GM10266 (cell line): ENCODE measurements around the gene AQP7.

Experiments
- DNase-seq: peaks from one replicate; pipeline ENCODE4 v3.0.0; 2012; ENCODE audit errors: extremely low spot score
- CTCF ChIP-seq: IDR thresholded peaks from 2 replicates; pipeline ENCODE4 v1.5.1; 2012; ENCODE audit warnings: mild to moderate bottlenecking, low read depth; ENCODE audit not compliant: control insufficient read depth, insufficient read depth; ENCODE audit errors: missing control alignments

Gene AQP7

GRCh38 chr9:33438926-33439680 is 36.7 kb upstream of the AQP7 start:
- TF ChIP-seq CTCF, result no peak
- no peak for DNase-seq

DNA sequence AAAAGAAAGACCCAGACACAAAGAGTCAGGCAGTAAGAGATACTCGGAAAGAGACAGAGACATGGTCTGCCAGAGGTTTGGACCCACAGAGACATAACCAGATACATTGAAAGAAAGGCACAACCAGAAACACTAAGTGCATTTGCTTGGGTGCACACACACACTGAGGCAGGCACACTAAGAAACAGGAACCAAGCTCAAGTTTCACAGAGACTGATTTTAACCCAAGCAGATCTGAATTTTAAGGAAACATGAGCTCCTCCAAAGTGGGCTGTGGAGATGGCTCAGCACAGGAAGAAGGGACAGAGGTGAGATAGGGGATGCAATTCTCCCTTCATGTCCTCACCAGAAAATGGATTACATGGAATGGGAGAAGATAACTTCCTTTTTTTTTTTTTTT is 35.5 kb upstream of the AQP7 start:
- no peak for TF ChIP-seq CTCF
- no peak for DNase-seq

- TF ChIP-seq CTCF, result no peak
- DNase-seq, result no peak
Measured at GRCh38 chr9:33437205-33437604, 34.8 kb upstream of the AQP7 start.

DNA sequence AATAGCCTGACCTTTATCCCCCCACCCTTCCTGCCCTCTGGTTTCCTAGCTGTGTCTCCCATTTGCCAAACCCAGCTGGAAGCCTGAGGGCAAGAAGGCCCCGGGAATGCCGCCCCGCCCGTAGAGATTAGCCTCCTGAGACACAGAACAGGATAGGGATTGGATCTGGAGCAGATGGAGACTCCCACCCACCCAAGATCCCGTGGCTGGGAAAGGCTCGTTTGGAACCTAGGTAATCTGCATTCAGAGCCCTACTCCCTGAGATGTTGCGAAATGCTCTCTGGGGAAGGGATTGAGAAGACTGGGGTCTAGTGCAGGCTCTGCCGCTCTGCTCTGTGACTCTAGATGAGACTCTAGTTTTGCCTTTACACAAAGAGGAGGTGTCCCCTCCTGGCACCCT is 34.1 kb upstream of the AQP7 start:
- DNase-seq, result no peak
- TF ChIP-seq CTCF, result no peak

- DNase-seq, result no peak
- TF ChIP-seq CTCF, result no peak
Measured at GRCh38 chr9:33435821-33436277, 33.5 kb upstream of the AQP7 start.

DNA sequence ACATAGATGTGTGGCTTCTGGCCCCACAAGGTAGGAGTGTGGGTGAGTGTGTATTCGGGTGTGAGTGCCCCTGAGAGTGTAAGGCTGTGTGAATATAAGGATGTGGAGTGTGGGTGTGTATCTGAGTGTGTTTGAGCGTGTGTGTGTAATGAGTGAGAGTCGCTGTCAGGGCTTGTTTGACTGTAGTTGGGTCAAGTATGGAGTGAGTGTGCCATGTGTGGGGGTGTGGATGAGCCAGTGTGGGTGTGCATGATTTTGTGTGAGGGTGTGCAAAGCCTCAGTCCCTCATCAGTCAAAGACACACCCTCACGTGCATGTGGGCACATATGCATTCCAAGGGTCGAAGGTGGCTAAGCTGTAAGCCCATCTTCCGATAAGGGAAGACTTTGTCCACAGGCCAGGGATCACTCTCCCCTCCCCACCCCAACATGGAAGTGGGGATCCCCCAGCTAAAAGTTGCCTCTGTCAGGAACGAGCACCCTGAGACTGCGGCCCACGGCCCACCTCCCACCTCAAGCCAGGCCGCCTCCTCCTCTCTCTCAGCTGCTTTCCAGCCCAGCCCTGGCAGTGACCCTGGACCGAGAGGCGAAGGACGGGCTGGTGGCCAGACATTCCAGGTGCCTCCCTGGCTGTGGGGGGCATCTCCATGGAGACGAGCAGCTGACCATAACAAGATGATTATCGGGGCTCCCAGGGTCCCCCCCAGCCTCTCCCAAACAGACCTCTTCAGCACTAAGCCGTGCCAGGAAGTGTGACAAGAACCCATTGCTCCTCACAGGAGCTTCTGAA is 32.1 kb upstream of the AQP7 start:
- DNase-seq, result no peak

More for the DNA sequence above, 32.1 kb upstream of the AQP7 start:
- TF ChIP-seq CTCF, result no peak
